Brain microvascular endothelial cell (primary cell): ENCODE measurements around the gene MLLT1.
"Not testable (repeated sequence)": the region's sequence is repeated elsewhere in the genome, so short reads cannot be mapped to it uniquely, and the experiment has no call there.

Experiments used
- DNase-seq: peaks from one replicate; pipeline ENCODE4 v3.0.0-alpha.2; 2020
- H3K27ac ChIP-seq: fragments of 250-450 bp; sonication (Bioruptor Pico); 2 replicates; pipeline ENCODE4 v1.5.1; 2020; ENCODE audit warnings: mild to moderate bottlenecking, moderate library complexity
- H3K27me3 ChIP-seq: fragments of 250-450 bp; sonication (Bioruptor Pico); replicated peaks from 2 replicates; pipeline ENCODE4 v1.5.1; 2020; ENCODE audit warnings: mild to moderate bottlenecking
- H3K36me3 ChIP-seq: fragments of 250-450 bp; sonication (Bioruptor Pico); replicated peaks from 2 replicates; pipeline ENCODE4 v1.5.1; 2020; ENCODE audit warnings: mild to moderate bottlenecking
- H3K4me3 ChIP-seq: 2 replicates; pipeline ENCODE4 v1.5.1; 2011; ENCODE audit warnings: low read depth, mild to moderate bottlenecking, control low read depth, low read length, moderate library complexity
- CTCF ChIP-seq: IDR thresholded peaks from 2 replicates; pipeline ENCODE4 v1.5.1; 2011; ENCODE audit warnings: low read depth, mild to moderate bottlenecking, moderate library complexity, low read length, control low read depth, inconsistent platforms; ENCODE audit errors: missing control alignments
- in situ Hi-C: cut with HindIII; loops from 2 replicates; pipeline ENCODE4 v1.10.0; 2017; ENCODE audit warnings: low sequenced_read_pairs, low pct_ligation_motif_present

Gene MLLT1

GRCh38 chr19:6292006-6292405 lies 12.2 kb upstream of the MLLT1 start:
- in situ Hi-C loops = loop anchor here (25.0 kb wide), 1 partner anchor 255 kb away; no protein-coding TSS in a partner anchor
- no peak for DNase-seq
- no peak for TF ChIP-seq CTCF
- no peak overlapping the region for H3K4me3 ChIP-seq
- H3K27ac ChIP-seq = no peak overlapping the region
- no peaks in the 10 kb centered on the region for H3K27me3 ChIP-seq
- no peaks in the 10 kb centered on the region for H3K36me3 ChIP-seq

GRCh38 chr19:6288737-6289136 lies 9.0 kb upstream of the MLLT1 start:
- H3K27me3 ChIP-seq = no peaks in the 10 kb centered on the region
- H3K36me3 ChIP-seq = no peaks in the 10 kb centered on the region
- no peak for DNase-seq
- no peak overlapping the region for H3K27ac ChIP-seq
- no peak for TF ChIP-seq CTCF
- no peak overlapping the region for H3K4me3 ChIP-seq
- in situ Hi-C loops = loop anchor here (25.0 kb wide), 1 partner anchor 251 kb away; no protein-coding TSS in a partner anchor

GRCh38 chr19:6287269-6287885 lies 7.6 kb upstream of the MLLT1 start:
- H3K27me3 ChIP-seq = no peaks in the 10 kb centered on the region
- in situ Hi-C loops = loop anchor here (25.0 kb wide), 1 partner anchor 250 kb away; no protein-coding TSS in a partner anchor

GRCh38 chr19:6286676-6287075 lies 6.9 kb upstream of the MLLT1 start:
- Histone ChIP-seq H3K27me3 (no peaks in the 10 kb centered on the region), H3K4me3 (no peak overlapping the region), H3K27ac (no peak overlapping the region), H3K36me3 (no peaks in the 10 kb centered on the region)
- DNase-seq = no peak
- no peak for TF ChIP-seq CTCF
- in situ Hi-C loops = loop anchor here (25.0 kb wide), 1 partner anchor 249 kb away; no protein-coding TSS in a partner anchor

More at GRCh38 chr19:6287269-6287885, 7.6 kb upstream of the MLLT1 start:
- Histone ChIP-seq H3K4me3 (no peak overlapping the region), H3K36me3 (no peaks in the 10 kb centered on the region), H3K27ac (no peak overlapping the region)
- TF ChIP-seq CTCF = no peak
- DNase-seq = no peak

- in situ Hi-C loops = loop anchor here (25.0 kb wide), 1 partner anchor 245 kb away; no protein-coding TSS in a partner anchor
- not testable (repeated sequence) for DNase-seq, H3K36me3 ChIP-seq, H3K4me3 ChIP-seq, H3K27ac ChIP-seq, H3K27me3 ChIP-seq
These were observed 2.6 kb upstream of the MLLT1 start for GRCh38 chr19:6282393-6282792.

GRCh38 chr19:6279620-6279930 lies 200 bp downstream of the MLLT1 start:
- peak overlapping the region; percentile 77 for H3K4me3 ChIP-seq
- no peaks in the 10 kb centered on the region for H3K27me3 ChIP-seq
- H3K36me3 ChIP-seq = no peaks in the 10 kb centered on the region
- DNase-seq = no peak
- peak overlapping the region; percentile 32 for H3K27ac ChIP-seq
- no peak for TF ChIP-seq CTCF
- in situ Hi-C loops = loop anchor here (5.0 to 25.0 kb wide), 2 partner anchors 42 to 242 kb away; no protein-coding TSS in a partner anchor
